GM18909 (cell line): Measurements from ENCODE around the gene CYP11A1.

Experiments
- ATAC-seq: cut with Tn5 transposase; IDR thresholded peaks from one replicate; pipeline ENCODE4 v1.9.1; 2021; ENCODE audit warnings: mild to moderate bottlenecking; ENCODE audit not compliant: unreplicated experiment, poor library complexity

The CYP11A1 gene

GRCh38 chr15:74332011-74332410 is 35.4 kb downstream of the CYP11A1 start:
- no peak for ATAC-seq

GRCh38 chr15:74330861-74331408 is 36.5 kb downstream of the CYP11A1 start:
- ATAC-seq, result no peak

GRCh38 chr15:74328331-74329056 is 39.0 kb downstream of the CYP11A1 start:
- no peak for ATAC-seq

GRCh38 chr15:74327756-74328155 is 39.7 kb downstream of the CYP11A1 start:
- no peak for ATAC-seq

GRCh38 chr15:74326746-74327145 is 40.7 kb downstream of the CYP11A1 start:
- no peak for ATAC-seq

GRCh38 chr15:74324714-74325113 is 42.7 kb downstream of the CYP11A1 start:
- no peak for ATAC-seq

GRCh38 chr15:74322558-74323180 is 44.8 kb downstream of the CYP11A1 start:
- no peak for ATAC-seq

GRCh38 chr15:74320352-74321247 is 46.8 kb downstream of the CYP11A1 start:
- ATAC-seq, result no peak

GRCh38 chr15:74319596-74320351 is 47.7 kb downstream of the CYP11A1 start:
- no peak for ATAC-seq

- no peak for ATAC-seq
These were observed 48.3 kb downstream of the CYP11A1 start for GRCh38 chr15:74319138-74319460.

GRCh38 chr15:74318376-74319137 is 48.9 kb downstream of the CYP11A1 start:
- ATAC-seq, result no peak

- ATAC-seq, result no peak
These were observed 49.5 kb downstream of the CYP11A1 start for GRCh38 chr15:74317820-74318375.

- ATAC-seq, result no peak
These were observed 51.3 kb downstream of the CYP11A1 start for GRCh38 chr15:74316141-74316540.

- ATAC-seq, result no peak
These were observed 51.8 kb downstream of the CYP11A1 start for GRCh38 chr15:74315626-74316025.

- ATAC-seq, result no peak
These were observed 52.5 kb downstream of the CYP11A1 start for GRCh38 chr15:74314795-74315438.

- ATAC-seq, result no peak
These were observed 53.6 kb downstream of the CYP11A1 start for GRCh38 chr15:74313889-74314288.

- ATAC-seq, result no peak
These were observed 54.9 kb downstream of the CYP11A1 start for GRCh38 chr15:74312445-74313007.

GRCh38 chr15:74311734-74312444 is 55.6 kb downstream of the CYP11A1 start:
- no peak for ATAC-seq
